Vagina (tissue), 2 donors: Measurements from ENCODE around the gene B3GLCT.

Experiments
- CTCF ChIP-seq, 3 experiments: fragments of 450-650 bp in 2 of 3; fragments of 200-600 bp in 1 of 3; sonication (generic) in 1 of 3; IDR thresholded peaks; one replicate each; pipeline ENCODE4 v1.5.1; 2017 to 2019; ENCODE audit warnings: antibody characterized with exemption in 3 of 3, mild to moderate bottlenecking in 2 of 3, moderate library complexity in 2 of 3
- POLR2A ChIP-seq, 2 donors: fragments of 450-650 bp; IDR thresholded peaks; one replicate each; pipeline ENCODE4 v1.6.1; 2017; ENCODE audit warnings: antibody characterized with exemption in 2 of 2, mild to moderate bottlenecking in 2 of 2, moderate library complexity in 2 of 2

GRCh38 chr13:31322026-31322425 lies 122.3 kb downstream of the B3GLCT start:
- TF ChIP-seq CTCF (IDR thresholded peaks at IDR 0.05) = no peak
- no peak for TF ChIP-seq POLR2A (IDR thresholded peaks at IDR 0.05)
